ENCODE data around the gene C2orf74.
A peak's percentile ranks its signal among the peaks of the same experiment; 100 is the strongest.
"Not testable (repeated sequence)": the region's sequence is repeated elsewhere in the genome, so short reads cannot be mapped to it uniquely, and the experiment has no call there.

The C2orf74 gene

DNA sequence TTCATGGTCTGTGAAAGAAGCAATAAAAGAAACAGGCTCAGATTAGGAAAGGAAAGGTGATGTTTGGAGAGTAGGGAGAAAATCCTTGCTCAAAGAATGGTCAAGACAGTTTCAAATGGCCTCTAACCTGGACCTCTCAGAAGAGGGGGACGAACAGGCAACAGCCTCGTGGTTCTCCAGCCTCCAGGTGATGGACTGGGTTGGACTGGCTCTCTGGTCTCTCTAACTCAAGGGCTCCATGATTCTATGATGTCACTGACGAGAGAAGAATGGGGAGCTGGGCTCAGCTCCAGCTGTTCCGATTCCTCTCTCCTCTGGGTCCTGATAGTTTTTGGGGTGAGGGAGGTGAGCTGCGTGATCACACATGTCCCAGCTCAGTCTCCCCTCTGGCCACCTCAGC, at the start of gene C2orf74:
C2orf74 (plus strand) TSS at position 301 of the 400 bp plus-strand sequence. CDS start 327 bp downstream, outside the sequence.
- DNase-seq (ENCODE audit: low read depth), result no peak

DNA sequence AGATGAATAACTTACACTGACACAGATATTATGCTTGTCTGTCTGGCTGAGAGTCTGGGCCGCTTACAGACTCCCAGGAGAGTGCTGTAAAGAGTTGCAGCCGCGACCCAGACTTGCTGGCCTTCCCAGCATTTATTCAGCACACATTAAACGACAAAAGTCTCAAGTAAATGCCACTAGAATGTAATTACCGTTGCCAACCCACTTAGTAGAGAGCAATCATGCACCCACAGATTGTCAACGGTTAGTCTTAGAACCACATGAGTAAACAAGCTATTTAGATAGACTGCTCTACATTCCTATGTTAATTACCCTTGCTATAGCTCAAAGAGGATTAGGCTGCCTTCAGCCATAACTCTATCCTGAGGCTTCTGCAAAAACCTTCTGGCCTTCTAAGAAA, 47.8 kb upstream of the C2orf74 start:
- DNase-seq (ENCODE audit: low read depth), result no peak

DNA sequence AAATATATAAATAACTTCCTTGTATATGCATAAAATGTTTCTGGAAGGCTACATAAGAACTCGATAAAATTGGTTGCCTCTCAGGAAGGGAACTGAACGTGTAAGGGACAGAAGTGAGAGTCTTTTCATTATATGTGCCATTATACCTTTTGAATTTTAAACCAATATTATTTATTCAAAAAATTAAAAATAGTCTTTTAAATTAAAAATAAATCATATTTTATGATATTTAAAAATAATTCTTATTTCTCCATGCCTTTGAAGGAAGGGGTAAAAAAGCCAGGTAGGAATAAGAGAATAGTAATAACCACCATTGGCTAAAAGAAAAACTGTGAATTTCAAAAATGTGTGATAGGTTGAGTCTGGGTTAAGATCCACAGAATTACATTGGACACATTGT, 45.7 kb upstream of the C2orf74 start:
- DNase-seq (ENCODE audit: low read depth), result no peak

DNA sequence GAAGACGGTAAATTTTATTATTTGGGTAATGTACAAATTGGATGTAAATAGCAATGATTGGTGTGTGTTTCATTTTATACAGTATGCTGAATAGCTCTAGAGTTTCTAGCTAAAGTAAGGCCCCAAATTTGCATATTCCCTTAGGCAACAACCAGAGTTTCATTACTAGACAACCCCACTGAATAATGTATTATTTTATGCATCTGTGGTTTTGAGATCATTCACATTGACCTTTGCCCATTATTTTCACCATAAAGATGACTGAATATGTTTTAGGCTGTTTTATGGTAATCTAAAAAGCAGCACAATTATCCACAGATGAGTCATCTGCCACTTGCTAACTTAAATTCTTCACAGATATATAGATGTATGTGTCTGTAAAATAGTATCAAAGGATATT, 44.5 kb upstream of the C2orf74 start:
- DNase-seq (ENCODE audit: low read depth), result peak; percentile 42

DNA sequence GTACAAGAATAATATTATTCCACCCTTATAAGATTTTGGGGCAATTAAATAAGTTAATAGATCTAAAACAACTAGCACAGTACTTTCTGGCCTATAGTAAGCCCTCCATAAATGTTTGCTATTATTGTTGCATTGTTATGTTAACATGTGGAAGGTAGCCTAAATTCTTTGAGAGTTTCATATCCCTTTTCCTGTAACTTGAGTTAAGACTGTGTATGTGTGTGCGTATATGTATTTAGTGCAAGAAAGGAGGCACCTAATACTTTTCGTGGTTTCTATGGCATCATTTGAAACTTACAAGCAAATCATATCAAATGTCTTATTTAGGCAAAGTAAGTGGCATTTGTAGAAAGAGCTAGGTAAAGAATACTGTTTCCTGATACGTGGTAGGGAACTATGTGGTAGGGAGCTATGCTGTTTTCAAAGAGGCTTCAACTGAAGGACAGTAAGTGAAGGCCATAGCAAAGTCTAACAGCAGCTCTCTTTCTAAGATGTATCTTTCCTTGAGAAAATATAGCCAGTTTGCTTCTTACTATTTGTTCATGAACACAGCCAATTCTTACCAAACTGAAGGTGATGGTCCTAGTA, 36.8 kb upstream of the C2orf74 start:
- no peak for DNase-seq (ENCODE audit: low read depth)

DNA sequence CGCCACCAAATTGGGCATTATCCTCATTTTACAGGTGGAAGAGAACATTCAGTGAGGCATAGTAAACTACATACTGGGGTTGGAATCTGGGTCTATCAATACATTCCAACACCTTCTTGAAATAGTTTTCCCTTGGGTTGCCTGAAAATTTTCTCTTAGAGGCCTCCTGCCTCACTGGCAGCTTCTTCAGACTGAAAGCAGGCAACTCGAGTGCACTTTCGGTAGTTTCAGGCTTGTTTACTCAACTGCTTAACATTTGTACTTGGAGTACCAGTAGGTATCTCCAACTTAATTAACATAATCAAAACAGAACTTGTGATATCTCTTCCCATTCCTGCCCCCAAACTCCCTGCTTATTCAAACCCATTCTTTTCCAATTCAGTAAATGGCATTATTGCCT, 36.2 kb upstream of the C2orf74 start:
- no peak for DNase-seq (ENCODE audit: low read depth)

DNA sequence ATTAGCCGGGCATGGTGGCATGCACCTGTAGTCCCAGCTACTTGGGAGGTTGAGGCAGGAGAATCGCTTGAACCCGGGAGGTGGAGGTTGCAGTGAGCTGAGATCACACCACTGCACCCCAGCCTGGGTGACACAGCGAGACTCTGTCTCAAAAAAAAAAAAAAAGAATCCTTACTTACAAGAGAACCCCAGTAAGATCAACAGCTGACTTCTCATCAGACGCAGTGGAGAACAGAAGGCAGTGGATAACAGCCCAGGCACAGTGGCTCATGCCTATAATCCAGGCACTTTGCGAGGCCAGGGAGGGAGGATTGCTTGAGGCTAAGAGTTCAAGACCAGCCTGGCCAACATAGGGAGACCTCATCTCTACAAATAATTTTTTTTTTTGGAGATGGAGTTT, 33.9 kb upstream of the C2orf74 start:
- DNase-seq (ENCODE audit: low read depth), result not testable (repeated sequence)

DNA sequence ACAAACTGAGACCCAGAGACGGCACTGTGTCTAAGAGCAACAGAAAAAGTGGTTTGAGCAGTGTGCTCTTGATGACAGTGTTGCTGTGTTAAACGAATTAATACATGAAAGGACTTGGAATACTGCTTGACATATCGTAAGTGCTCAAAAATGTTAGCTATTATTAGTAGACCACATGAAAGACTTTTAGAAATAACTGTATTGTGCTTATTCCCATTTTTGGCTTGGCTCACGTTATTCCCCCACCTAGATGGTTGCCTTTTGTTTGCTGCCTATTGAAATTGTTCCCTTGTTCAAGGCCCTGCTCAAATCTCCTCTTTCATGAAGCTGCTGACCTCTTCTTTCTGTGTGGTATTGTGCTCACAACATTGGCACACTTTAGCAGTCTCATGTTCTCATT, 27.8 kb upstream of the C2orf74 start:
- no peak for DNase-seq (ENCODE audit: low read depth)

DNA sequence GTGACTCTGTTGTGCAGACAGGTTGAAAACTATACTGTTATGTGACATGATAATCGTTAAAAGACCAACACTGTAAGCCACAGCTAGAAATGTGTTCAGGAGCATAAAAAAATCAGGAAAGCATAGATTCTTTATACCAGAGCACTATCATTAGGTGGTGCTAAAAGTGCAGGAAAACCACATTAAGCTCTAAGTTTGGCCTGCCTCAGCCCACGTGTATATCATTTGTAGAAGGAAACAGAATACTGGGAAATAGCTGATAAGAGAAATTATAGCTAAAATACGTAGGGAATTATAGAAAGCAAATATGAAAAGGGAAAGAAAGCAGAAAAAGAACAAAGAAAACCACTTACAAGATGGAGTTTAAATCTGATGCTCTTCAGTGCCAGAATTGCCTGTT, 26.5 kb upstream of the C2orf74 start:
- DNase-seq (ENCODE audit: low read depth), result peak; percentile 72

DNA sequence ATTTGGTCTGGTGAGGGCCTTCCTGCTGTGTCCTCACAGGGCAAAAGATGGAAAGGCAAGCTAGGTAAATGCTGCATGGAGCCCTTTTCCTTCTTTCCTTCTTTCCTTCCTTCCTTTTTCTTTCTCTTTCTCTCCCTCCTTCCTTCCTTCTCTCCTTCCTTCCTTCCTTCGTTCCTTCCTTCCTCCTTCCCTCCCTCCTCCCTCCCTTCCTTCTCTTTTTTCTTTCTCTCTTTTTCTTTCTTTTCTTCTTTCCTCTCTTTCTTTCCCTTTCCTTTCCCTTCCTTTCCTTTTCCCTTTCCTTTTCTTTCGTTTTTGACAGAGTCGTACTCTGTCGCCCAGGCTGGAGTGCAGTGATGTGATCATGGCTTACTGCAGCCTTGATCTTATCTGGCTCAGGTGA, 23.1 kb upstream of the C2orf74 start:
- DNase-seq (ENCODE audit: low read depth), result no peak

DNA sequence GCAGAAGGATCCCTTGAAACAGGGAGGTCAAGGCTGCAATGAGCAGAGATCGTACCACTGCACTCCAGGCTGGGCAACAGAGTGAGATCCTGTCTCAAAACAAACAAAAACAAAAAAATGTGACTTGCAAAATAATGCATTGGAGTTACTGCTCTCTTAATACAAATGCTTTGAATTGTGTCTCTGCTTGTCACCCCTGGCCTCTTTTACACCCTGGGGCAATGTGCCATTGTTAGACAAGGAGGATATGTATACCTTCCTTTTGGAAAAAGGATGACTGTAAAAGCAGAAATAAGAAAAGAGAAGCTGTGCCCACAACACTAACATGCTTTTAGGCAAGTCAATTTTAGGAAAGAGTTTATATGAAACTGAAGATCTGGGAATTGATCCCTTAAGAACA, 20.8 kb upstream of the C2orf74 start:
- DNase-seq (ENCODE audit: low read depth), result no peak

DNA sequence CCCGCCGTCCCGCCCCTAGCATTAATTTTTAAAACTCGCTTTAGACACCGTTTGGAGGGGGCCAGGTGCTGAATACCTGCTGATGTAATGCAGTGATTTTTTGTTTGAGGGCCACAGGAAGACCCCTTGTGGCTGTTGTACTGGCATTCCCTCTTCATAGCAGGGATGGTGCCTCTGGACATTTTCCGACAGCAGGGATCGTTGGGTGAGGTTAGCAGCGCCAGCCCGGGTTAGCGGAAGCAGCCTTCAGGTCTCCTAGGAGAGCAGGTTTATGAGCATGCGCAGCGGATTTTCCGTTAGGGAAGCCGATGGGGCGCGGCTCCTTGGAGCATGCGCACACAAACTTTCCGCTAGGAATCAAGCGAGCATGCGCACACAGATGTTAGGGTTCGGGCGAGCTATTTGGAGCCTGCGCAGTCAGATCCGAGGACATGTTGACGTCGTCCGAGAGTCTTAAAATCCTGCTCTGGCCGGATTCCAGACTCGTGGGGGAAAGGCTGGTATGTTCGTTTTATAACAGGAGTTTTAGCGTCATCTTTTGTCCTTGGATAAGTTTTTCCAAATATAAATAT, 17.2 kb upstream of the C2orf74 start:
- peak; percentile 95 for DNase-seq (ENCODE audit: low read depth)

DNA sequence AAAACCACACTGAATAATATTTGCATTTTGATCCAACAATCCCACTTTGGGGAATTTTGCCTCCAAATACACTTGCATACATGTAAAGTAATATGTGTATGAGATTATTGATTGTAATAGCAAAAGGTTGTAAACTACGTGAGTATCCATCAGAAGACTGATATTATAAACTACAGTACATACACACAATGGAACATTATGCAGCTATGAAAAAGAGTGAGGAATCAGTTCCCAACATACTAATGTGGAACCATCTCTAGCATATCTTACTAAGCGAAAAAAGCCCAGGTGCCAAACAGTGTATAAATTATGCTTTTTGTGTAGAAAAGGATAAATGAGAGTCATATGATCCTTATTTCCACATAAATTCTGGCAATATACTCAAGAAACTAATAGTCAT, 16.0 kb upstream of the C2orf74 start:
- DNase-seq (ENCODE audit: low read depth), result no peak

DNA sequence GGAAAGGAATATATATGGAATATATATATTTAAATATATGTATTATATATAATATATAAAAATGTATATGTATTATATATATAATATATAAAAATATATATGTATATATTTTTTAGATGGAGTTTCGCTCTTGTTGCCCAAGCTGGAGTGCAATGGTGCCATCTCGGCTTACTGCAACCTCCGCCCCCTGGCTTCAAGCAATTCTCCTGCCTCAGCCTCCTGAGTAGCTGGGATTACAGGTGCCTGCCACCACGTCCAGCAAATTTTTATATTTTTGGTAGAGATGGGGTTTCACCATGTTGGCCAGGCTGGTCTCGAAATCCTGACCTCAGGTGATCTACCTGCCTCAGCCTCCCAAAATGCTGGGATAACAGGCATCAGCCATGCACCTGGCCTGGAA, 13.9 kb upstream of the C2orf74 start:
- DNase-seq (ENCODE audit: low read depth), result not testable (repeated sequence)

DNA sequence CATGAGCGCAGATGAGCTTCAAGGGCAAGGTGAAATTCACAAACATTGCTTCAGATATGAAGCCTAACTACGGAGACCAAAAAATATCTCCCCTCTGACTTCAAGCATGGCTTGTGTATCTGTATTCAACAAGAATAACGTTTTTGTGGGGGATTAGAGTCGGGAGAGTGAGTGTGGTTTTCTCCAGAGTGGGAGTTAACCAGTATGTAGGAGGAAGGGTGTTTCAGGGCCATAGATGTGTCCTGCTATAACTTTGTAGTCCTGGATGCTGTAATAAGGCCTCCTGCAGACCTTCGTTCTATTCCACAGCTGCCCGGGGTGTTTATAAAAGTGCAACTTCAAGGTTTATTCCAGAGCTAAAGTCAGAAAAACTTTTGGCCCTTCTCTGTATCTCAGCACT, 12.9 kb upstream of the C2orf74 start:
- DNase-seq (ENCODE audit: low read depth), result peak; percentile 71

DNA sequence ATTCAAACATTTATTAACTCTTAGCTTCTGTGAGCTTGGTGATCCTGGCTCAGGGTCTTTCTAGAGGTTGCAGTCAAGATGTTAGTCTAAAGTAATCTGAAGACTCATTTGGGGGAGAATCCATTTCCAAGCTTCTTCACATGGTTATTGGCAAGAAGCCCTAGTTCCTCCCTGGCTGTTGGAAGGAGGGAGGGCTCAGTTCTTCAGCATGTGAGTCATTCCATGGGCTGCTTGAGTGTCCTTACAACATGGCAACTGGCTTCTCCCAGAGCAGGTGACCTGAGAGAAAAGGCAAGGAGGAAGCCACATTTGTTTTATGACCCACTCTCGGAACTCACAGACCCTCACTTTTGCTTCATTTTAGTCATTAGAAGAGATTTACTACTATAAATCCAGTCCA, 10.6 kb upstream of the C2orf74 start:
- DNase-seq (ENCODE audit: low read depth), result peak; percentile 79

DNA sequence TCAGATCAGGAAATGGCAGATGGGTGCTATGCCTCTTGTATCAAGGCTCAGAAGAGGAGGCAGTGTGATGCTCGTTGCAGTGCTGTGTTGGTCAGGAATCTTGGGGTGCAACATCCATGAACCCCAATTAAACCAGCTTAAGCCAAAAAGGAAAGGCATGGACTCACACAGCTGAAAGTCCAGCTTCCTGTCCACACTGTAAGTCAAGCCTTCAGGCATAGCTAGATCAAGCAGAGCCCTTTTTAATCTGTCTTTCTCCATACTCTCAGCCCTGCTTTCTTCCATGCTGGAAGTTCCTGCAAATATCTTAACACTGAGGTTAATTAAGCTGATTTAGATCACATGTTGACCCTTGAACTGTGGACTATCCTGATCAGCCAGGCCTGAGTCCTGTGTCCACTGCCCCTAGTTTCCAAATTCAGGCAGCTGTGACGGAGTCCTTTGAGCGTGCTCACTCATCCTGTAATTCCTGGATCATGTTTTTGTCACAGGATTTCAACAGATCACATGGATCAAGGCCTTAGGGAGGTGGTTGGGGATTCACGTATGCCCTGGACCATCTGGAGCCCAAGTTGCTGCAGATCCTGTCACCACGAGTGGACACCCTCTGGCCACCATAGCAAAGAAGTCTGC, 4.5 kb upstream of the C2orf74 start:
- no peak for DNase-seq (ENCODE audit: low read depth)

DNA sequence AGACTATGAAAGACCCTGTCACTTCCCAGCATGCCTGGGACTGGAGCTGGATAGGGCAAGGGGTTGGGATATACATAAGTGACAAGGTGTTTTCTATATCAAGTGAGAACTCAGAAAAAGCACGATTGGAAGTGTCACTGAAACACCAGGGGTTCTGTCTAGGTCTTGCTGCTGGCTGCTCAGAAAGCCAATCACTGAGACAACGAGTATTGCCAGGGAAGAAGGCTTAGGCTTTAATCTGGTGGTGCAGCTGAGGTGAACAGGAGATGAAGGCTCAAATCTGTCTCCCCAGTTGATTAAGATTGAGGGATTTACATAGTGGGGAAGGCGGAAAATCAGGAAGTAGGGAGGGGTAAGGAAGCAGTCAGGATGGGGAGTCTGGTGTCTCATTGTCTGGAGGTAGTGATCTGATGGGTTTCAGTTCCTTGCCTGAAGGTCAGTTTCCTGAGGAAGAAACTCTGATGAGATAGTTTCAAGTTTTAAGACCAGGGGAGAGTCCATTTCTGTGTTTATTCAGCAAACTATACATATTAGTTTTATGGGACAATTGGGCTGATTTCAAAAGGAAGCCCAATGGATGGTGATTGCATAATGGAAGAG, 3.5 kb upstream of the C2orf74 start:
- DNase-seq (ENCODE audit: low read depth), result no peak

DNA sequence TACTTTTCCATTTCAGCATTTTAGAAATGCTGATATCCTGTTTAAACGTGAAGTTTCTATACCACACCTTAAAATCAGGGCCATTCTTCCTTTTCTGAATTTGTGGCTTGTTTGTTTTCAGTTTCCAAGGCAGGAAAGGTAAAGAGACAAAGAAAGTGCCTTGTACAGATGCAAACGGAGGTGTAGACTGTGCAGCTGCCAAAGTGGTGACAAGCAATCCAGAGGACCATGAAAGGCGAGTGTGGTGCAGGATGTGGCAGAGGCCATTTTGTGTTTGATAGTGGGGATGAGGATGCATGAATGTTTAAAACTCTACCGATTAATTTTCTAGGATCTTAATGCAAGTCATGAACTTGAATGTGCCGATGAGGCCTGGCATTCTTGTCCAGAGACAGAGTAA, 733 bp downstream of the C2orf74 start:
- no peak for DNase-seq (ENCODE audit: low read depth)

DNA sequence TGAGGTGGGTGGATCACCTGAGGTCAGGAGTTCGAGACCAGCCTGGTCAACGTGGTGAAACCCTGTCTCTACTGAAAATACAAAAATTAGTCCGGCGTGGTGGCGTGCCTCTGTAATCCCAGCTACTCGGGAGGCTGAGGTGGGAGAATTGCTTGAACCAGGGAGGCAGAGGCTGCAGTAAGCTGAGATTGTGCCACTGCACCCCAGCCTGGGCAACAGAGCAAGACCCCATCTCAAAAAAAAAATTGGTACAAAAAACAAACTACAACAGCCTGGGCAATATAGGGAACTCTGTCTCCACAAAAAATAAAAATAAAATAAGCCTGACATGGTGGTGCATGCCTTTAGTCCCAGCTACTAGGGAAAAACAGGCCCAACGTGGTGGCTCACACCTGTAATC, 3.1 kb downstream of the C2orf74 start:
- not testable (repeated sequence) for DNase-seq (ENCODE audit: low read depth)

DNA sequence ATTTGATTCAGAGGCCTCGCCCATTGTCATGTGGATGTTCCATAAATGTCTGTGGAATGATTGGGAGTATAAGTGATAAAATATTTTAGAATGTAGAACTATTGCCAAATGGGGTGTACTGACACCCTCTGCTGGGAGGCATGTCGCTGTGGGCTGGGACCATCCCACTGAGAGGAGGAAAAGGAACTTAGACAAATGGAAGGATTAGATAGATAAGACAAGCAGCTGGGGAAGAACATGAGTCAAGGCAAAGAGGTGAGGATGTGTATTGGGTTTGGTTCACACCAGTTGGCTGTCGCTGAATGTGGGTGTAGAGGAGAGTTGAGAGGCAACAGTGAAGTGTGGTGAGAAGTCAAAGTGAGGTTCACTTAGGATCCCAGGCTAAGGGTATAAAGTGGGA, 4.0 kb downstream of the C2orf74 start:
- peak; percentile 79 for DNase-seq (ENCODE audit: low read depth)

DNA sequence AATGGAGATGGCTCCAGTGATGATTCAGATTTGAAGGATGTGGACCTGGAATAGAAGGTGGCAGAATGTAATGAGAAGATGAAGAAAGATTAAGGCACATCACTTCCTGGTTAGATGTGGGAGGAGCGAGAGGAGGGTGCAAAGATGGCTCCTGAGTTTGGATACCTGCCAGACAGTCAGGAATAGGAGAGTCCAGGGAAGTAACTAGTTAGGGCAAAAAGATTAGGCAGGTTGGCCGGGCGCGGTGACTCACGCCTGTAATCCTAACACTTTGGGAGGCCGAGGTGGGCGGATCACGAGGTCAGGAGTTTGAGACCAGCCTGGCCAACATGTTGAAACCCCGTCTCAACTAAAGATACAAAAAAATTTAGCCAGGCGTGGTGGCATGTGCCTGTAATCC, 5.6 kb downstream of the C2orf74 start:
- DNase-seq (ENCODE audit: low read depth), result peak; percentile 36

DNA sequence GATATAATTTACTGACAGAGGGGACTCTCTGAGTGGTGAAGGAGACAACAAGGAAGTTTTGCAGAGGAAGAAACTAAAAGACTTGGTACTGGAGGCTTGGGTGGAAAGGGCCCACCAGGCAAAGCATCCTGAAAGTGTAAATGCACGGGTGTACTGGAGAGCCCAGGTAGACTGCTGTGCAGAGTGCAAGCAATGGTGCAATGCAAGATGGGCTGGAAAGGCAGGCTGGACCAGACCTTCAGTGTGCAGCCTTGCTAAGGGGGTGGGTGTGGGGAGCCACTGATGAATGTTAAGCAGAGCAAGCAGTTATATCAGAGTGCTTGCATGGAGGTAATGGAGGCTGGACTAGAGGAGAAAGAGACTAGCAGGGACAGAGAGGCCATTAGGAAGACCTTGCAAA, 10.7 kb downstream of the C2orf74 start:
- DNase-seq (ENCODE audit: low read depth), result no peak

DNA sequence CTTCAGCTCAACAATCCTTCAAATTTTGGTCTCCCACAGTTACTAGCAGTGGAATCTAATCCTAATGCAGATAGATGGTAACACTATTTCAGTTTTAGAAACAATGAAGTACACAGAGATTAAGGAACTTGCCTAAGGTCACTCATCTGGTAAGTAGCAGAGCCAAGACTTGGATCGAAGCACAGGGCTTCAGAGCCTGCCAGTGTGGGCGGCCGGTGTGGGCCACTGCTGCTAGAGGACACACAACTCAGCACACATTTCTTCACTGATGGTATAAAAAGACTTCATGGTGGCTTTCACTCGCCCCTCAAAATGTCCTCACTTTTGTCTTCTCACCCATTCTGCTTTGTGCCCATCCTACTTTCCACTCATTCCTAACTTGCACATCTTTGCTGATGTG, 11.1 kb downstream of the C2orf74 start:
- DNase-seq (ENCODE audit: low read depth), result no peak

Data from amniotic epithelial cell (primary cell).